Neuron (in vitro differentiated cells): ENCODE measurements around the gene PTTG1IP.

Experiments used
- H2AFZ ChIP-seq: one replicate; pipeline ENCODE4 v1.6.1; 2013; ENCODE audit warnings: low read depth, mild to moderate bottlenecking, inconsistent platforms, low read length, moderate library complexity
- H3K27me3 ChIP-seq: one replicate; pipeline ENCODE4 v1.6.1; 2013; ENCODE audit warnings: low read length; ENCODE audit not compliant: insufficient read depth
- H3K36me3 ChIP-seq: one replicate; pipeline ENCODE4 v1.6.1; 2013; ENCODE audit warnings: low read length; ENCODE audit not compliant: insufficient read depth
- H3K4me1 ChIP-seq: one replicate; pipeline ENCODE4 v1.6.1; 2013; ENCODE audit warnings: low read length; ENCODE audit not compliant: insufficient read depth
- H3K4me3 ChIP-seq: 2 replicates; pipeline ENCODE4 v1.5.1; 2013; ENCODE audit warnings: mild to moderate bottlenecking, low read length, moderate library complexity
- H3K9me3 ChIP-seq: one replicate; pipeline ENCODE4 v1.6.1; 2013; ENCODE audit warnings: low read length

The PTTG1IP gene

GRCh38 chr21:44831227-44831860 is 42.1 kb downstream of the PTTG1IP start:
- no peak overlapping the region for H3K4me3 ChIP-seq
- no peak overlapping the region for H2AFZ ChIP-seq
- no peaks in the 10 kb centered on the region for H3K36me3 ChIP-seq
- H3K4me1 ChIP-seq: peaks cover 5% of the 10 kb centered on the region
- peaks cover 2% of the 10 kb centered on the region for H3K27me3 ChIP-seq
- H3K9me3 ChIP-seq: no peaks in the 10 kb centered on the region

- Histone ChIP-seq H3K27me3 (peaks cover 2% of the 10 kb centered on the region), H3K36me3 (no peaks in the 10 kb centered on the region), H3K4me3 (no peak overlapping the region), H3K9me3 (peaks cover 2% of the 10 kb centered on the region), H3K4me1 (peaks cover 5% of the 10 kb centered on the region), H2AFZ (no peak overlapping the region)
Observed at GRCh38 chr21:44829507-44830092, 43.9 kb downstream of the PTTG1IP start.

- peaks cover 2% of the 10 kb centered on the region for H3K27me3 ChIP-seq
- H2AFZ ChIP-seq: no peak overlapping the region
- H3K4me3 ChIP-seq: no peak overlapping the region
- peaks cover 4% of the 10 kb centered on the region for H3K9me3 ChIP-seq
- H3K36me3 ChIP-seq: no peaks in the 10 kb centered on the region
- peaks cover 5% of the 10 kb centered on the region for H3K4me1 ChIP-seq
Observed at GRCh38 chr21:44828362-44829056, 45.0 kb downstream of the PTTG1IP start.

GRCh38 chr21:44823179-44823660 is 50.3 kb downstream of the PTTG1IP start:
- peaks cover 12% of the 10 kb centered on the region for H3K9me3 ChIP-seq
- no peaks in the 10 kb centered on the region for H3K27me3 ChIP-seq
- no peaks in the 10 kb centered on the region for H3K36me3 ChIP-seq
- no peaks in the 10 kb centered on the region for H3K4me1 ChIP-seq
- no peak overlapping the region for H3K4me3 ChIP-seq
- H2AFZ ChIP-seq: no peak overlapping the region

- H3K9me3 ChIP-seq: peaks cover 12% of the 10 kb centered on the region
- H3K27me3 ChIP-seq: no peaks in the 10 kb centered on the region
- H3K4me1 ChIP-seq: no peaks in the 10 kb centered on the region
- no peaks in the 10 kb centered on the region for H3K36me3 ChIP-seq
- H2AFZ ChIP-seq: no peak overlapping the region
- no peak overlapping the region for H3K4me3 ChIP-seq
Observed at GRCh38 chr21:44822484-44823178, 50.9 kb downstream of the PTTG1IP start.

- Histone ChIP-seq H3K4me1 (peaks cover 7% of the 10 kb centered on the region), H2AFZ (no peak overlapping the region), H3K4me3 (no peak overlapping the region), H3K27me3 (no peaks in the 10 kb centered on the region), H3K9me3 (peaks cover 11% of the 10 kb centered on the region), H3K36me3 (no peaks in the 10 kb centered on the region)
Observed at GRCh38 chr21:44820851-44821250, 52.6 kb downstream of the PTTG1IP start.

- H3K4me1 ChIP-seq: peaks cover 7% of the 10 kb centered on the region
- H3K27me3 ChIP-seq: no peaks in the 10 kb centered on the region
- H3K9me3 ChIP-seq: peaks cover 11% of the 10 kb centered on the region
- H3K4me3 ChIP-seq: no peak overlapping the region
- no peaks in the 10 kb centered on the region for H3K36me3 ChIP-seq
- no peak overlapping the region for H2AFZ ChIP-seq
Observed at GRCh38 chr21:44819283-44820243, 53.9 kb downstream of the PTTG1IP start.

GRCh38 chr21:44818640-44819011 is 54.9 kb downstream of the PTTG1IP start:
- Histone ChIP-seq H3K9me3 (peaks cover 9% of the 10 kb centered on the region), H3K27me3 (no peaks in the 10 kb centered on the region), H3K36me3 (peaks cover 2% of the 10 kb centered on the region), H2AFZ (peak overlapping the region; percentile 97), H3K4me3 (peak overlapping the region; percentile 67), H3K4me1 (peaks cover 7% of the 10 kb centered on the region)

GRCh38 chr21:44817914-44818639 is 55.4 kb downstream of the PTTG1IP start, which contains the start of gene SUMO3:
Gene SUMO3, minus strand, starts transcription at chr21:44818062. Its CDS starts 94 bp downstream, at chr21:44817968.
- Histone ChIP-seq H3K4me1 (peaks cover 7% of the 10 kb centered on the region), H3K27me3 (no peaks in the 10 kb centered on the region), H3K9me3 (peaks cover 8% of the 10 kb centered on the region), H2AFZ (peak within 1 kb of the TSS; percentile 97), H3K4me3 (peak within 1 kb of the TSS; percentile 67), H3K36me3 (peaks cover 7% of the 10 kb centered on the region)

- H3K27me3 ChIP-seq: no peaks in the 10 kb centered on the region
- H2AFZ ChIP-seq: peak overlapping the region; percentile 97
- peaks cover 8% of the 10 kb centered on the region for H3K9me3 ChIP-seq
- H3K4me1 ChIP-seq: peaks cover 7% of the 10 kb centered on the region
- H3K4me3 ChIP-seq: peak overlapping the region; percentile 67
- H3K36me3 ChIP-seq: peaks cover 11% of the 10 kb centered on the region
Observed at GRCh38 chr21:44817506-44817880, 56.0 kb downstream of the PTTG1IP start.

GRCh38 chr21:44816761-44817505 is 56.6 kb downstream of the PTTG1IP start:
- peaks cover 7% of the 10 kb centered on the region for H3K4me1 ChIP-seq
- no peaks in the 10 kb centered on the region for H3K27me3 ChIP-seq
- H3K36me3 ChIP-seq: peaks cover 15% of the 10 kb centered on the region

More at GRCh38 chr21:44816761-44817505, 56.6 kb downstream of the PTTG1IP start:
- no peak overlapping the region for H2AFZ ChIP-seq
- peaks cover 7% of the 10 kb centered on the region for H3K9me3 ChIP-seq
- H3K4me3 ChIP-seq: peak overlapping the region; percentile 67
